SK-N-SH treated with all-trans-retinoic acid at 6 μM for 48 hours (cell line): ENCODE results near the gene IQSEC3.

Experiments used
- ATAC-seq: fragments of 200-7000 bp; cut with Tn5 transposase; 3 replicates; pipeline ENCODE4 v1.9.1; 2020; ENCODE audit warnings: mild to moderate bottlenecking, moderate library complexity
- ARNTL ChIP-seq: fragments of 450-650 bp; formaldehyde crosslinking; IDR thresholded peaks from 2 replicates; pipeline ENCODE4 v1.5.0; 2020; ENCODE audit warnings: low read depth, mild to moderate bottlenecking, moderate library complexity, borderline replicate concordance
- BACH2 ChIP-seq: fragments of 250-450 bp; sonication (Bioruptor Pico); IDR thresholded peaks from 2 replicates; pipeline ENCODE4 v1.9.0; 2021; ENCODE audit warnings: mild to moderate bottlenecking, borderline replicate concordance
- CREB5 ChIP-seq: fragments of 250-450 bp; sonication (Bioruptor Pico); IDR thresholded peaks from 2 replicates; pipeline ENCODE4 v1.5.1; 2020; ENCODE audit warnings: low read depth, mild to moderate bottlenecking, moderate library complexity
- CSDC2 ChIP-seq: fragments of 250-450 bp; sonication (Bioruptor Pico); IDR thresholded peaks from 2 replicates; pipeline ENCODE4 v1.5.0; 2020; ENCODE audit warnings: mild to moderate bottlenecking, moderate library complexity
- CSRNP3 ChIP-seq: fragments of 250-450 bp; sonication (Bioruptor Pico); IDR thresholded peaks from 2 replicates; pipeline ENCODE4 v1.5.1; 2021; ENCODE audit warnings: mild to moderate bottlenecking, moderate library complexity
- ESRRG ChIP-seq: fragments of 250-450 bp; sonication (Bioruptor Pico); IDR thresholded peaks from 2 replicates; pipeline ENCODE4 v1.6.1; 2021; ENCODE audit warnings: mild to moderate bottlenecking
- GLIS3 ChIP-seq: fragments of 250-450 bp; sonication (Bioruptor Pico); IDR thresholded peaks from 2 replicates; pipeline ENCODE4 v1.5.0; 2020; ENCODE audit warnings: mild to moderate bottlenecking, moderate library complexity
- ISL1 ChIP-seq: fragments of 250-450 bp; sonication (Bioruptor Pico); IDR thresholded peaks from 2 replicates; pipeline ENCODE4 v2.1.2; 2022; ENCODE audit warnings: mild to moderate bottlenecking, moderate library complexity
- OSR1 ChIP-seq: fragments of 250-450 bp; sonication (Bioruptor Pico); IDR thresholded peaks from 2 replicates; pipeline ENCODE4 v1.8.0; 2022; ENCODE audit warnings: moderate library complexity, mild to moderate bottlenecking, inconsistent platforms
- POU6F1 ChIP-seq: fragments of 250-450 bp; sonication (Bioruptor Pico); IDR thresholded peaks from 2 replicates; pipeline ENCODE4 v1.8.0; 2021; ENCODE audit warnings: low read depth, mild to moderate bottlenecking, moderate library complexity, borderline replicate concordance
- PPARA ChIP-seq: fragments of 250-450 bp; sonication (Bioruptor Pico); IDR thresholded peaks from 2 replicates; pipeline ENCODE4 v1.5.0; 2020; ENCODE audit warnings: mild to moderate bottlenecking, borderline replicate concordance
- RARB ChIP-seq: fragments of 250-450 bp; sonication (Bioruptor Pico); IDR thresholded peaks from 2 replicates; pipeline ENCODE4 v1.8.0; 2021; ENCODE audit warnings: mild to moderate bottlenecking, moderate library complexity
- SNAI2 ChIP-seq: fragments of 250-450 bp; sonication (Bioruptor Pico); IDR thresholded peaks from 2 replicates; pipeline ENCODE4 v1.5.0; 2020; ENCODE audit warnings: mild to moderate bottlenecking, moderate library complexity
- TCF4 ChIP-seq: fragments of 250-450 bp; sonication (Bioruptor Pico); IDR thresholded peaks from 2 replicates; pipeline ENCODE4 v1.8.0; 2021; ENCODE audit warnings: mild to moderate bottlenecking, moderate library complexity, borderline replicate concordance
- TOX ChIP-seq: fragments of 250-450 bp; sonication (Bioruptor Pico); IDR thresholded peaks from 2 replicates; pipeline ENCODE4 v1.8.0; 2021; ENCODE audit warnings: mild to moderate bottlenecking, moderate library complexity, borderline replicate concordance
- TSHZ2 ChIP-seq: fragments of 250-450 bp; sonication (Bioruptor Pico); IDR thresholded peaks from 2 replicates; pipeline ENCODE4 v1.5.0; 2020; ENCODE audit warnings: mild to moderate bottlenecking, moderate library complexity
- ZC3H10 ChIP-seq: fragments of 250-450 bp; sonication (Bioruptor Pico); IDR thresholded peaks from 2 replicates; pipeline ENCODE4 v1.5.1; 2021; ENCODE audit warnings: mild to moderate bottlenecking, moderate library complexity
- ZFP3 ChIP-seq: fragments of 250-450 bp; sonication (Bioruptor Pico); IDR thresholded peaks from 2 replicates; pipeline ENCODE4 v1.5.0; 2020; ENCODE audit warnings: mild to moderate bottlenecking, moderate library complexity
- ZNF565 ChIP-seq: fragments of 450-650 bp; formaldehyde crosslinking; conservative IDR thresholded peaks from 2 replicates; pipeline ENCODE4 v1.5.0; 2020; ENCODE audit warnings: low read depth, mild to moderate bottlenecking, moderate library complexity
- ZNF70 ChIP-seq: fragments of 450-650 bp; formaldehyde crosslinking; IDR thresholded peaks from 2 replicates; pipeline ENCODE4 v1.5.0; 2020; ENCODE audit warnings: mild to moderate bottlenecking, moderate library complexity
- ZNF8 ChIP-seq: fragments of 450-650 bp; formaldehyde crosslinking; IDR thresholded peaks from 2 replicates; pipeline ENCODE4 v1.5.0; 2020; ENCODE audit warnings: mild to moderate bottlenecking, moderate library complexity

IQSEC3 gene

GRCh38 chr12:93266-94005 is 26.9 kb downstream of the IQSEC3 start:
- TF ChIP-seq CREB5 (CRISPR knock-in tag): no peak
- no peak for TF ChIP-seq ISL1 (CRISPR knock-in tag)
- no peak for TF ChIP-seq ZC3H10 (CRISPR knock-in tag)
- TF ChIP-seq BACH2: no peak
- no peak for TF ChIP-seq CSDC2
- ATAC-seq: no peak

- ATAC-seq: no peak
- TF ChIP-seq CSRNP3 (CRISPR knock-in tag): no peak
- TF ChIP-seq ZNF565 (CRISPR knock-in tag): no peak
- TF ChIP-seq SNAI2 (CRISPR knock-in tag): no peak
- TF ChIP-seq ISL1 (CRISPR knock-in tag): no peak
- TF ChIP-seq ESRRG (CRISPR knock-in tag): no peak
- TF ChIP-seq TCF4 (CRISPR knock-in tag): no peak
- no peak for TF ChIP-seq CSDC2
- no peak for TF ChIP-seq ZFP3 (CRISPR knock-in tag)
- TF ChIP-seq, all 23 proteins: peak for 0
Observed at GRCh38 chr12:96543-96942, 30.0 kb downstream of the IQSEC3 start.

GRCh38 chr12:98924-99352 is 32.4 kb downstream of the IQSEC3 start:
- no peak for ATAC-seq
- TF ChIP-seq ZFP3 (CRISPR knock-in tag) (no peak), BACH2 (no peak), OSR1 (CRISPR knock-in tag) (no peak), TOX (CRISPR knock-in tag) (no peak), GLIS3 (CRISPR knock-in tag) (no peak), PPARA (no peak), ARNTL (no peak), CSDC2 (no peak), RARB (no peak), ZNF8 (CRISPR knock-in tag) (no peak), POU6F1 (CRISPR knock-in tag) (no peak), ESRRG (CRISPR knock-in tag) (no peak), ZC3H10 (CRISPR knock-in tag) (no peak), ZNF70 (no peak), TSHZ2 (CRISPR knock-in tag) (no peak), CREB5 (CRISPR knock-in tag) (no peak), ISL1 (CRISPR knock-in tag) (no peak), CSRNP3 (CRISPR knock-in tag) (no peak)
